Measurements from ENCODE around the gene TMEM272.

- TF ChIP-seq CTCF (IDR thresholded peaks at IDR 0.05; ENCODE audit: insufficient read depth, low read length, poor library complexity, severe bottlenecking) = no peak
- no peak for TF ChIP-seq EZH2phosphoT487 (conservative IDR thresholded peaks at IDR 0.05; ENCODE audit: low read length)
Measured at GRCh38 chr13:51783428-51784094, 61.4 kb downstream of the TMEM272 start.
